GM11168 (cell line): ENCODE data around the gene AK5.
"Not testable (repeated sequence)": the region's sequence is repeated elsewhere in the genome, so short reads cannot be mapped to it uniquely, and the experiment has no call there.

ENCODE experiments used
- in situ Hi-C: fragments of 300-500 bp; cut with MboI; formaldehyde crosslinking; loops from one replicate; pipeline ENCODE4 v1.12.0; 2022; ENCODE audit warnings: low sequenced_read_pairs; ENCODE audit not compliant: unreplicated experiment

AK5 gene

GRCh38 chr1:77476475-77476874 lies 194.7 kb downstream of the AK5 start:
- in situ Hi-C loops, result no loop called here

- in situ Hi-C loops, result no loop called here
Observed at GRCh38 chr1:77484334-77484733, 202.5 kb downstream of the AK5 start.

- in situ Hi-C loops, result no loop called here
Observed at GRCh38 chr1:77484926-77485325, 203.1 kb downstream of the AK5 start.

GRCh38 chr1:77487631-77488030 lies 205.8 kb downstream of the AK5 start:
- in situ Hi-C loops, result no loop called here

GRCh38 chr1:77489910-77490309 lies 208.1 kb downstream of the AK5 start:
- in situ Hi-C loops, result no loop called here

GRCh38 chr1:77494026-77494425 lies 212.2 kb downstream of the AK5 start:
- in situ Hi-C loops, result no loop called here

- in situ Hi-C loops, result no loop called here
Observed at GRCh38 chr1:77498918-77499317, 217.1 kb downstream of the AK5 start.

GRCh38 chr1:77499466-77499865 lies 217.6 kb downstream of the AK5 start:
- in situ Hi-C loops, result no loop called here

- in situ Hi-C loops, result no loop called here
Observed at GRCh38 chr1:77504986-77505385, 223.2 kb downstream of the AK5 start.

- in situ Hi-C loops, result no loop called here
Observed at GRCh38 chr1:77506771-77507170, 225.0 kb downstream of the AK5 start.

GRCh38 chr1:77509051-77509492 lies 227.3 kb downstream of the AK5 start:
- in situ Hi-C loops, result no loop called here

- in situ Hi-C loops, result no loop called here
Observed at GRCh38 chr1:77509898-77510297, 228.1 kb downstream of the AK5 start.

- in situ Hi-C loops, result no loop called here
Observed at GRCh38 chr1:77511440-77511840, 229.6 kb downstream of the AK5 start.

- in situ Hi-C loops, result not testable (repeated sequence)
Observed at GRCh38 chr1:77512650-77513049, 230.8 kb downstream of the AK5 start.

- in situ Hi-C loops, result no loop called here
Observed at GRCh38 chr1:77513839-77514763, 232.3 kb downstream of the AK5 start.

GRCh38 chr1:77514921-77515776 lies 233.3 kb downstream of the AK5 start:
- in situ Hi-C loops, result no loop called here

- in situ Hi-C loops, result no loop called here
Observed at GRCh38 chr1:77516106-77516505, 234.3 kb downstream of the AK5 start.

GRCh38 chr1:77524038-77524437 lies 242.2 kb downstream of the AK5 start:
- in situ Hi-C loops, result no loop called here

- in situ Hi-C loops, result loop anchor here (10.0 to 25.0 kb wide), 2 partner anchors 376 to 1369 kb away; no protein-coding TSS in a partner anchor
Observed at GRCh38 chr1:77531149-77531548, 249.3 kb downstream of the AK5 start.

- in situ Hi-C loops, result loop anchor here (10.0 to 25.0 kb wide), 2 partner anchors 377 to 1369 kb away; no protein-coding TSS in a partner anchor
Observed at GRCh38 chr1:77531596-77532280, 249.9 kb downstream of the AK5 start.
